ENCODE results near the gene DNAJC6. TPM values are rescaled to one million over a fixed set of nuclear protein-coding genes. Genes with fewer than 3 reads are reported as not detected.

Gene DNAJC6
- total and polyA plus RNA-seq, 2 of the 13 experiments (the other 11 are each of a cell fraction or from before 2014, with no cell fraction given), result 1.0 to 1.6 TPM

DNA sequence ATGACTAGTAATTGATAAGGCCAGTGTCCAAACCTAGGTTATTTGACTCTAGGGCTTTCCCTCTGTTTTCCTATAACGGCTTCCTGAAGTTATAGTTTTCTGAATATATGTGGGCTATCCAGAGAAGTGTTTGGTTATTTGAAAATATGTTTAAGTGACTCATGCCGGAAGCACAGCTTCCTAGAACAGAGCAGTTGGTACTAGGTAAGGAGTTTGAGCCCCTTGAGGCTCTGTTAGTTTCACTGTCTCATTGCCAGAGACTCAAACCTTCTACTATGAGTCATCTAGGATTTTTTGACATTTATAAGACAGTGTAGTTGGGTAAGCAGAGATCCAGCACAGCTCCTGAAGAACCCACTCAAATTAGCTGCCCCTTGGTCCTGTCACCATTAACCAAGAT, 84.0 kb downstream of the DNAJC6 start:
- FAIRE-seq (no peak), DNase-seq (ENCODE audit: low spot score) (no peak), ATAC-seq (no peak)
- H3K9ac ChIP-seq (ENCODE audit: insufficient read depth, low read depth, low read length), result no peak overlapping the region
- H3K4me3 ChIP-seq (replicated peaks in 1 of 3; ENCODE audit: insufficient read depth in 1 of 3, low read depth in 2 of 3, low read length in 3 of 3), result no peak overlapping the region
- no peak overlapping the region for H3K27ac ChIP-seq (ENCODE audit: extremely low read length, insufficient read depth, low read length)
- no peak overlapping the region for H2AFZ ChIP-seq (ENCODE audit: low read length)
- WGBS (ENCODE audit: low lambda C conversion rate), result 95% methylated on average over 2 of the region's 2 CpGs
- ChIA-PET POLR2A (interaction anchor here (1.0 kb wide), 1 partner anchor 15 kb away, joined by 3 read pairs; no protein-coding TSS in a partner anchor), CTCF (ENCODE audit: low intra/inter-chr PET ratio, low total read pairs) (no interaction called here)
- no peaks in the 10 kb centered on the region for H3K36me3 ChIP-seq (replicated peaks in 1 of 2; ENCODE audit: control insufficient read depth in 1 of 2, insufficient read depth in 2 of 2, low read length in 2 of 2)
- in situ Hi-C loops (cut with HindIII; ENCODE audit: extremely low pct_ligation_motif_present, low pct_unique_long_range_greater_than_20kb) (no loop called here), intact Hi-C loops (cut with micrococcal nuclease; ENCODE audit: unreplicated experiment) (no loop called here)
- H3K9me3 ChIP-seq (ENCODE audit: low read length), result no peaks in the 10 kb centered on the region
- H3K4me2 ChIP-seq (ENCODE audit: low read depth, low read length), result no peak overlapping the region
- no TSS peak for BruUV-seq (replicated peaks)
- H3K4me1 ChIP-seq (ENCODE audit: insufficient read depth, low read length), result peaks cover 5% of the 10 kb centered on the region; the same call in 1 of the 2 replicates
- H3K79me2 ChIP-seq (ENCODE audit: insufficient read depth, low read length), result no peaks in the 10 kb centered on the region
- H4K20me1 ChIP-seq (ENCODE audit: insufficient read depth, low read length), result no peaks in the 10 kb centered on the region
- H3K27me3 ChIP-seq (ENCODE audit: control insufficient read depth in 1 of 2, insufficient read depth in 2 of 2, low read length in 2 of 2), result no peaks in the 10 kb centered on the region
- TF ChIP-seq RBAK (CRISPR knock-in tag; IDR thresholded peaks at IDR 0.05) (no peak), DMAP1 (CRISPR knock-in tag; IDR thresholded peaks at IDR 0.05) (no peak), ZZZ3 (CRISPR knock-in tag; IDR thresholded peaks at IDR 0.05; ENCODE audit: borderline replicate concordance) (no peak), KDM5A (IDR thresholded peaks at IDR 0.05; ENCODE audit: borderline replicate concordance, low read length) (no peak), ZNF879 (CRISPR knock-in tag; IDR thresholded peaks at IDR 0.05) (no peak), NR3C1 (CRISPR knock-in tag; IDR thresholded peaks at IDR 0.05) (no peak), ZNF749 (CRISPR knock-in tag; IDR thresholded peaks at IDR 0.05; ENCODE audit: borderline replicate concordance) (no peak)
- TF ChIP-seq, protein P1, sequence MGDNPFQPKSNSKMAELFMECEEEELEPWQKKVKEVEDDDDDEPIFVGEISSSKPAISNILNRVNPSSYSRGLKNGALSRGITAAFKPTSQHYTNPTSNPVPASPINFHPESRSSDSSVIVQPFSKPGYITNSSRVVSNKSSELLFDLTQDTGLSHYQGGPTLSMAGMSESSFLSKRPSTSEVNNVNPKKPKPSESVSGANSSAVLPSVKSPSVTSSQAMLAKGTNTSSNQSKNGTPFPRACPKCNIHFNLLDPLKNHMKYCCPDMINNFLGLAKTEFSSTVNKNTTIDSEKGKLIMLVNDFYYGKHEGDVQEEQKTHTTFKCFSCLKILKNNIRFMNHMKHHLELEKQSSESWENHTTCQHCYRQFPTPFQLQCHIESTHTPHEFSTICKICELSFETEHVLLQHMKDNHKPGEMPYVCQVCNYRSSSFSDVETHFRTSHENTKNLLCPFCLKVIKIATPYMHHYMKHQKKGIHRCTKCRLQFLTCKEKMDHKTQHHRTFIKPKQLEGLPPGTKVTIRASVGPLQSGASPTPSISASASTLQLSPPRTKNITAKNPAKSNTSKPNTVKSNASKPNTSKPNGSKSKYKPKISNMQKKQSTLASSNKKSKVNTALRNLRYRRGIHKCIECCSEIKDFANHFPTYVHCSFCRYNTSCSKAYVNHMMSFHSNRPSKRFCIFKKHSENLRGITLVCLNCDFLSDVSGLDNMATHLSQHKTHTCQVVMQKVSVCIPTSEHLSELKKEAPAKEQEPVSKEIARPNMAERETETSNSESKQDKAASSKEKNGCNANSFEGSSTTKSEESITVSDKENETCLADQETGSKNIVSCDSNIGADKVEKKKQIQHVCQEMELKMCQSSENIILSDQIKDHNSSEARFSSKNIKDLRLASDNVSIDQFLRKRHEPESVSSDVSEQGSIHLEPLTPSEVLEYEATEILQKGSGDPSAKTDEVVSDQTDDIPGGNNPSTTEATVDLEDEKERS (CRISPR knock-in tag; IDR thresholded peaks at IDR 0.05), result no peak
- TF ChIP-seq, protein P2, sequence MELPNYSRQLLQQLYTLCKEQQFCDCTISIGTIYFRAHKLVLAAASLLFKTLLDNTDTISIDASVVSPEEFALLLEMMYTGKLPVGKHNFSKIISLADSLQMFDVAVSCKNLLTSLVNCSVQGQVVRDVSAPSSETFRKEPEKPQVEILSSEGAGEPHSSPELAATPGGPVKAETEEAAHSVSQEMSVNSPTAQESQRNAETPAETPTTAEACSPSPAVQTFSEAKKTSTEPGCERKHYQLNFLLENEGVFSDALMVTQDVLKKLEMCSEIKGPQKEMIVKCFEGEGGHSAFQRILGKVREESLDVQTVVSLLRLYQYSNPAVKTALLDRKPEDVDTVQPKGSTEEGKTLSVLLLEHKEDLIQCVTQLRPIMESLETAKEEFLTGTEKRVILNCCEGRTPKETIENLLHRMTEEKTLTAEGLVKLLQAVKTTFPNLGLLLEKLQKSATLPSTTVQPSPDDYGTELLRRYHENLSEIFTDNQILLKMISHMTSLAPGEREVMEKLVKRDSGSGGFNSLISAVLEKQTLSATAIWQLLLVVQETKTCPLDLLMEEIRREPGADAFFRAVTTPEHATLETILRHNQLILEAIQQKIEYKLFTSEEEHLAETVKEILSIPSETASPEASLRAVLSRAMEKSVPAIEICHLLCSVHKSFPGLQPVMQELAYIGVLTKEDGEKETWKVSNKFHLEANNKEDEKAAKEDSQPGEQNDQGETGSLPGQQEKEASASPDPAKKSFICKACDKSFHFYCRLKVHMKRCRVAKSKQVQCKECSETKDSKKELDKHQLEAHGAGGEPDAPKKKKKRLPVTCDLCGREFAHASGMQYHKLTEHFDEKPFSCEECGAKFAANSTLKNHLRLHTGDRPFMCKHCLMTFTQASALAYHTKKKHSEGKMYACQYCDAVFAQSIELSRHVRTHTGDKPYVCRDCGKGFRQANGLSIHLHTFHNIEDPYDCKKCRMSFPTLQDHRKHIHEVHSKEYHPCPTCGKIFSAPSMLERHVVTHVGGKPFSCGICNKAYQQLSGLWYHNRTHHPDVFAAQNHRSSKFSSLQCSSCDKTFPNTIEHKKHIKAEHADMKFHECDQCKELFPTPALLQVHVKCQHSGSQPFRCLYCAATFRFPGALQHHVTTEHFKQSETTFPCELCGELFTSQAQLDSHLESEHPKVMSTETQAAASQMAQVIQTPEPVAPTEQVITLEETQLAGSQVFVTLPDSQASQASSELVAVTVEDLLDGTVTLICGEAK (IDR thresholded peaks at IDR 0.05), result no peak
- TF ChIP-seq, protein P2 (CRISPR knock-in tag; IDR thresholded peaks at IDR 0.05), result no peak
- TF ChIP-seq, protein P3, sequence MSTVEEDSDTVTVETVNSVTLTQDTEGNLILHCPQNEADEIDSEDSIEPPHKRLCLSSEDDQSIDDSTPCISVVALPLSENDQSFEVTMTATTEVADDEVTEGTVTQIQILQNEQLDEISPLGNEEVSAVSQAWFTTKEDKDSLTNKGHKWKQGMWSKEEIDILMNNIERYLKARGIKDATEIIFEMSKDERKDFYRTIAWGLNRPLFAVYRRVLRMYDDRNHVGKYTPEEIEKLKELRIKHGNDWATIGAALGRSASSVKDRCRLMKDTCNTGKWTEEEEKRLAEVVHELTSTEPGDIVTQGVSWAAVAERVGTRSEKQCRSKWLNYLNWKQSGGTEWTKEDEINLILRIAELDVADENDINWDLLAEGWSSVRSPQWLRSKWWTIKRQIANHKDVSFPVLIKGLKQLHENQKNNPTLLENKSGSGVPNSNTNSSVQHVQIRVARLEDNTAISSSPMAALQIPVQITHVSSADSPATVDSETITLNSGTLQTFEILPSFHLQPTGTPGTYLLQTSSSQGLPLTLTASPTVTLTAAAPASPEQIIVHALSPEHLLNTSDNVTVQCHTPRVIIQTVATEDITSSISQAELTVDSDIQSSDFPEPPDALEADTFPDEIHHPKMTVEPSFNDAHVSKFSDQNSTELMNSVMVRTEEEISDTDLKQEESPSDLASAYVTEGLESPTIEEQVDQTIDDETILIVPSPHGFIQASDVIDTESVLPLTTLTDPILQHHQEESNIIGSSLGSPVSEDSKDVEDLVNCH (CRISPR knock-in tag; IDR thresholded peaks at IDR 0.05), result no peak
